HCT116 (cell line): Measurements from ENCODE around the gene MGRN1. TPM values are rescaled to one million over a fixed set of nuclear protein-coding genes. Genes with fewer than 3 reads are reported as not detected.

Source experiments
- ATAC-seq: fragments of 200-7000 bp; cut with Tn5 transposase; 2 replicates; pipeline ENCODE4 v1.9.1; 2020; ENCODE audit warnings: mild to moderate bottlenecking, moderate library complexity
- BruUV-seq: library from RNA; stranded (reverse); fragments of 400-500 nt; replicated peaks from 2 replicates; lab custom pipeline; 2021; lab: Mats Ljungman, UMichigan
- CTCF ChIA-PET: fragments of 300-600 bp; sonication (Branson Sonifier 250); formaldehyde crosslinking; loops from one replicate; lab custom pipeline; 2021; ENCODE audit warnings: antibody characterized with exemption; lab: Charles Lee
- POLR2A ChIA-PET: fragments of 300-600, 350-600 bp; sonication (Branson Sonifier 250); formaldehyde crosslinking; loops from one replicate; lab custom pipeline; 2021; ENCODE audit warnings: antibody characterized with exemption; lab: Charles Lee
- RAD21 ChIA-PET, 2 experiments: fragments of 300-600 bp; sonication (Branson Sonifier 250); formaldehyde crosslinking; loops; one replicate each; lab custom pipeline; 2023; ENCODE audit warnings: low total read pairs in 2 of 2; ENCODE audit not compliant: uncharacterized antibody in 2 of 2, unreplicated experiment in 2 of 2, low non-redundant PET in 1 of 2; lab: Charles Lee
- DNase-seq: peaks from one replicate; pipeline ENCODE4 v3.0.0-alpha.2; 2010; ENCODE audit warnings: low read depth, low spot score
- H2AFZ ChIP-seq: fragments of 200-600 bp; shearing (Covaris generic), sonication (generic); 2 replicates; pipeline ENCODE4 v1.6.1; 2017; ENCODE audit warnings: low read depth, mixed run types, mixed read lengths, antibody characterized with exemption, low read length; ENCODE audit not compliant: poor library complexity, severe bottlenecking
- H3K27ac ChIP-seq: 2 replicates; pipeline ENCODE4 v1.5.1; 2012; ENCODE audit warnings: low read depth, low read length
- H3K27me3 ChIP-seq: fragments of 200-600 bp; sonication (generic); 2 replicates; pipeline ENCODE4 v1.6.1; 2016; ENCODE audit warnings: mixed run types, low read length, mixed read lengths; ENCODE audit not compliant: insufficient read depth
- H3K36me3 ChIP-seq, 2 experiments: fragments of 200-500 bp in 1 of 2; fragments of 200-600 bp in 1 of 2; sonication (Bioruptor generic) in 1 of 2; sonication (generic) in 1 of 2; 2 replicates each; pipeline versions ENCODE4 v1.5.1 to v1.6.1; 2014 to 2016; ENCODE audit warnings: low read length in 2 of 2, inconsistent platforms in 1 of 2, mixed read lengths in 1 of 2, mixed run types in 1 of 2; ENCODE audit not compliant: insufficient read depth in 2 of 2, control insufficient read depth in 1 of 2
- H3K4me1 ChIP-seq, 2 experiments: fragments of 200-600 bp in 1 of 2; sonication (generic) in 1 of 2; 2 replicates each; pipeline versions ENCODE4 v1.5.1 to v1.6.1; 2012 to 2017; ENCODE audit warnings: low read length in 2 of 2, inconsistent platforms in 1 of 2, mild to moderate bottlenecking in 1 of 2, mixed read lengths in 1 of 2, mixed run types in 1 of 2, moderate library complexity in 1 of 2; ENCODE audit not compliant: insufficient read depth in 2 of 2, control insufficient read depth in 1 of 2
- H3K4me2 ChIP-seq: fragments of 200-600 bp; sonication (generic); 2 replicates; pipeline ENCODE4 v1.6.1; 2017; ENCODE audit warnings: mixed run types, low read length, mixed read lengths
- H3K4me3 ChIP-seq, 2 experiments: fragments of 200-600 bp in 1 of 2; sonication (generic) in 1 of 2; replicated peaks in 1 of 2; 2 replicates each; pipeline ENCODE4 v1.5.1; 2011 to 2016; ENCODE audit warnings: low read length in 2 of 2, control low read depth in 1 of 2, low read depth in 1 of 2, mild to moderate bottlenecking in 1 of 2, mixed read lengths in 1 of 2, mixed run types in 1 of 2
- H3K79me2 ChIP-seq: fragments of 200-600 bp; sonication (generic); 2 replicates; pipeline ENCODE4 v1.6.1; 2017; ENCODE audit warnings: mild to moderate bottlenecking, mixed run types, low read length, moderate library complexity, mixed read lengths; ENCODE audit not compliant: insufficient read depth
- H3K9ac ChIP-seq: fragments of 200-600 bp; sonication (generic); 2 replicates; pipeline ENCODE4 v1.6.1; 2016; ENCODE audit warnings: low read length, mixed read lengths
- H3K9me2 ChIP-seq: fragments of 200-600 bp; sonication (generic), shearing (Covaris generic); 2 replicates; pipeline ENCODE4 v1.6.1; 2017; ENCODE audit warnings: mixed run types, mild to moderate bottlenecking, moderate library complexity; ENCODE audit not compliant: insufficient read depth
- H3K9me3 ChIP-seq, 2 experiments: fragments of 200-500 bp in 1 of 2; fragments of 200-600 bp in 1 of 2; sonication (Bioruptor generic) in 1 of 2; sonication (generic) in 1 of 2; 2 replicates each; pipeline ENCODE4 v1.6.1; 2014 to 2017; ENCODE audit warnings: low read length in 2 of 2, mixed read lengths in 2 of 2, inconsistent platforms in 1 of 2, low read depth in 1 of 2, mild to moderate bottlenecking in 1 of 2, mixed run types in 1 of 2, moderate library complexity in 1 of 2; ENCODE audit not compliant: control insufficient read depth in 1 of 2, insufficient read depth in 1 of 2
- H4K20me1 ChIP-seq: fragments of 200-600 bp; sonication (generic), shearing (Covaris generic); 2 replicates; pipeline ENCODE4 v1.6.1; 2017; ENCODE audit warnings: mixed run types, mild to moderate bottlenecking, moderate library complexity; ENCODE audit not compliant: insufficient read depth
- CBX3 ChIP-seq: IDR thresholded peaks from 2 replicates; pipeline ENCODE4 v1.6.1; 2012; ENCODE audit warnings: low read depth
- EGR1 ChIP-seq: IDR thresholded peaks from 2 replicates; pipeline ENCODE4 v1.6.1; 2012; ENCODE audit warnings: low read depth
- ELF1 ChIP-seq: IDR thresholded peaks from 2 replicates; pipeline ENCODE4 v1.6.1; 2012; ENCODE audit warnings: low read depth, borderline replicate concordance
- EZH2phosphoT487 ChIP-seq: fragments of 200-600 bp; IDR thresholded peaks from 2 replicates; pipeline ENCODE4 v1.6.1; 2018; ENCODE audit warnings: antibody characterized with exemption, borderline replicate concordance
- FOSL1 ChIP-seq: IDR thresholded peaks from 2 replicates; pipeline ENCODE4 v1.6.1; 2012; ENCODE audit warnings: low read depth
- JUND ChIP-seq: IDR thresholded peaks from 2 replicates; pipeline ENCODE4 v1.6.1; 2012
- POLR2A ChIP-seq: IDR thresholded peaks from 2 replicates; pipeline ENCODE4 v1.7.0; 2011; ENCODE audit warnings: borderline replicate concordance; ENCODE audit not compliant: insufficient read depth, insufficient read length; ENCODE audit errors: extremely low read depth
- POLR2AphosphoS5 ChIP-seq: IDR thresholded peaks from 2 replicates; pipeline ENCODE4 v1.6.1; 2011; ENCODE audit warnings: mild to moderate bottlenecking, low read depth, low read length, moderate library complexity
- SP1 ChIP-seq: IDR thresholded peaks from 2 replicates; pipeline ENCODE4 v1.6.1; 2012; ENCODE audit warnings: low read depth
- SRF ChIP-seq: IDR thresholded peaks from 2 replicates; pipeline ENCODE4 v1.6.1; 2012; ENCODE audit warnings: low read depth
- YY1 ChIP-seq: IDR thresholded peaks from 2 replicates; pipeline ENCODE4 v1.6.1; 2011; ENCODE audit warnings: low read length, low read depth, moderate library complexity, mild to moderate bottlenecking; ENCODE audit not compliant: insufficient replicate concordance; ENCODE audit errors: extremely low read depth
- ZNF274 ChIP-seq: fragments of 200-500 bp; sonication (Bioruptor generic); IDR thresholded peaks from 2 replicates; pipeline ENCODE4 v1.6.1; 2014; ENCODE audit warnings: mild to moderate bottlenecking, low read depth, low read length, inconsistent platforms
- intact Hi-C: fragments of 100-400 bp; cut with micrococcal nuclease; formaldehyde crosslinking; loops from 2 replicates; pipeline ENCODE4 v1.10.0; 2022
- total RNA-seq: library from RNA; stranded (reverse); gene quantifications from one replicate; pipeline ENCODE4 v1.2.1, GENCODE V29; 2021; ENCODE audit not compliant: unreplicated experiment
- TF ChIP-seq, protein P1 (sequence below): IDR thresholded peaks from 2 replicates; pipeline ENCODE4 v1.6.1; 2012
- TF ChIP-seq, protein P2 (sequence below): IDR thresholded peaks from 2 replicates; pipeline ENCODE4 v1.6.1; 2012

The MGRN1 gene
- total RNA-seq, 1 experiment from 2014 or later: 50.6 TPM

DNA sequence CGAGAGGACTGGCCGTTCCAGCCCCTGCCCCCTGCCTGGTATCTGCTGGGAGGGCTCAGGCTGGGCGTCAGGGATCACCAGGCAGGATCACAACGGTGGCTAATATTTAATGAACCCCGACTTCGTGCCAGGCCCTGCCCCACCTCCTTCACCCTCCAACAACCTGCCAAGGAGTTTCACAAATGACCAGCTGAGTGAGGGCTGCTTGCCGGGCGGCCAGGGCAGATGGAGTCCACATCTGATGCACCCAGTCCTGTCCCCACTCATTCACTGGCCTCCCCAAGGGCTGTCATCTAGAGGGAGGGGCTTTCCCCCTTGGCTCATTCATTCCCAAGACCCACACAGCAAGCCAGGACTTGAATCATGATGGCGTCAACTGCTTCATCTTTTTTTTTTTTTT, 27.5 kb upstream of the MGRN1 start:
- RAD21 ChIA-PET: no interaction called here
- no peak overlapping the region for H3K4me2 ChIP-seq
- no peaks in the 10 kb centered on the region for H3K27me3 ChIP-seq
- POLR2A ChIA-PET: no interaction called here
- TF ChIP-seq YY1 (no peak), EZH2phosphoT487 (no peak), POLR2A (no peak), SRF (no peak), ELF1 (no peak), POLR2AphosphoS5 (no peak), CBX3 (no peak), SP1 (no peak), FOSL1 (no peak), EGR1 (no peak), ZNF274 (no peak), JUND (no peak)
- TF ChIP-seq, protein P1, sequence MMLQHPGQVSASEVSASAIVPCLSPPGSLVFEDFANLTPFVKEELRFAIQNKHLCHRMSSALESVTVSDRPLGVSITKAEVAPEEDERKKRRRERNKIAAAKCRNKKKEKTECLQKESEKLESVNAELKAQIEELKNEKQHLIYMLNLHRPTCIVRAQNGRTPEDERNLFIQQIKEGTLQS: no peak
- TF ChIP-seq, protein P2, sequence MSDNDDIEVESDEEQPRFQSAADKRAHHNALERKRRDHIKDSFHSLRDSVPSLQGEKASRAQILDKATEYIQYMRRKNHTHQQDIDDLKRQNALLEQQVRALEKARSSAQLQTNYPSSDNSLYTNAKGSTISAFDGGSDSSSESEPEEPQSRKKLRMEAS: no peak
- H2AFZ ChIP-seq: no peak overlapping the region
- H3K9me3 ChIP-seq: no peaks in the 10 kb centered on the region
- no peak for ATAC-seq
- intact Hi-C loops: no loop called here
- no peak overlapping the region for H3K9ac ChIP-seq
- H3K79me2 ChIP-seq: no peaks in the 10 kb centered on the region
- no peaks in the 10 kb centered on the region for H3K4me1 ChIP-seq
- no peaks in the 10 kb centered on the region for H4K20me1 ChIP-seq
- CTCF ChIA-PET: interaction anchor here (1.1 kb wide), 1 partner anchor 12 kb away, joined by 5 read pairs; no protein-coding TSS in a partner anchor
- no peaks in the 10 kb centered on the region for H3K36me3 ChIP-seq
- no peak for DNase-seq
- no peaks in the 10 kb centered on the region for H3K9me2 ChIP-seq
- H3K27ac ChIP-seq: no peak overlapping the region
- H3K4me3 ChIP-seq: no peak overlapping the region
- BruUV-seq: no TSS peak
